ENCODE data around the gene EHMT1.
"Not testable (repeated sequence)": the region's sequence is repeated elsewhere in the genome, so short reads cannot be mapped to it uniquely, and the experiment has no call there.

The EHMT1 gene

DNA sequence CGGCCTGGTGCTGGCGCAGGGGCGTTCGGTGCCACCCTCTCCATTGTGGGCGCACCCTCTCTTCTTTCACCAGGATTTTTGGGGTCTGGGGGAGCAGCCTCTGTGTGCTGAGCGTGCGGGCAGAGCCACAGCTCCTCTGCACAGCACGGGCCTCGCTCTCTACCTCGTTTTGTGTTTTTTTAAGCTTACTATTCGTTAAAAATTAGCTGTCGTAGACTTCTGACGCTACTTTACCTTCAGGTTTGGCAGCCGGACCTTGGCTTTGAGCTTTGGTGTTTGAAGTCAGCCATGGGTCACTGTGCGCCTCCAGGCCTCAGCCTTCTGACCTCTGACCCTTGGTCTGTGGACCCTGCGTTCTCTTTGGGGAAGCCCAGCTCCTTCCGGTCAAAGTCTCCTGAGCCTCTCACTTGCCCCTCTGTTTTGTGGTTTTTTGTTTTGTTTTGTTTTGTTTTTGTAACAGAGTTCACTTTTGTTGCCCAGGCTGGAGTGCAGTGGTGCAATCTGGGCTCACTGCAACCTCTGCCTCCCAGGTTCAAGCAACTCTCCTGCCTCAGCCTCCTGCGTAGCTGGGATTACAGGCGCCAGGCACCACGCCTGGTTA, 170.6 kb downstream of the EHMT1 start:
- no peak for DNase-seq

GRCh38 chr9:137791947-137792346, 173.1 kb downstream of the EHMT1 start:
- no peak for DNase-seq

DNA sequence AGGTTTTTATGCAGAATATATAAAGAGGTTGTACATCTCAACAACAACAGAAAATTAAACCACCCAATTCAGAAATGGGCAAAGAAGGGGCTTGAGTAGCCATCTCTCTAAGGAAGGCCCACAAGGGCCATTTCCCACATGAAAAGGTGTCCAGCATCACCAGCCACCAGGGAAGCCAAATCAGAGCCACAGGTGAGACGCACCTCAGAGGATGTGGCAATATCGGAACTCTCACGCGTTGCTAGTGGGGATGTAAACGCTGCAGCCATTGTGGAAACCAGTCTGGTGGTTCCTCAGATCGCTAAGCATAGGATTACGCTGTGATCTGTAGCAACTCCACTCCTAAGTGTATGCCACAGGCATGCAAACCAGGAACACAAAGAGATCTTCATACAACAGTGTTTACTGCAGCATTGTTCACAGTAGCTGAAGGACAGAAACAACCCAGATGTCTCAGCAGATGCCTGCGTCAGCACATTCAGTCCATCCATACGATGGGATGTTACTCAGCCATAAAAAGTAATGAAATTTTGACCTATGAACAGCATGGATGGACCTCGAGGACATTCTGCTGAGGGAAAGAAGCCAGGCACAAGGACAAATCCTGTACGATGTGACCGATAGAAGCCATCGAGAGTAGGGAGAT, 174.5 kb downstream of the EHMT1 start:
- no peak for DNase-seq

DNA sequence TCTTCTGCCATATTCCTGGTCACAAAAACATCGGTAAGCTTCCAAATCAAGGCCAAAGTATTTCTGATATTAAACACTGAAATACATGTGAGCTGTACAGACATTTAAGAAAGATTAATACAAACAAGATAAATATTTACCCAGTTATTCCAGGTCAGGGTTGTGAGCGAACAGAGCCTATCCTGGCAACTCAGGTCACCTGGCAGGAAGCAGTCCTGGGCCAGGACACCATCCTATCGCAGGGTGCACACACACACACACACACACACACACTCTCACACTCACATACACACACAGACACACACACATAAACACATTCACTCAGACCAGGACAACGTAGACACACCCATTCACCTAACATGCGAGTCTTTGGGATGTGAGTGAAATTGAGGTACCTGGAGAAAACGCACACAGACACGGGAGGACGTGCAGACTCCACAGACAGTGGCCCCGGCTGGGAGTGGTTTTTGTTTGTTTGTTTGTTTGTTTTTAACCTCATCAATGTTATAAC, 176.4 kb downstream of the EHMT1 start:
- no peak for DNase-seq

DNA sequence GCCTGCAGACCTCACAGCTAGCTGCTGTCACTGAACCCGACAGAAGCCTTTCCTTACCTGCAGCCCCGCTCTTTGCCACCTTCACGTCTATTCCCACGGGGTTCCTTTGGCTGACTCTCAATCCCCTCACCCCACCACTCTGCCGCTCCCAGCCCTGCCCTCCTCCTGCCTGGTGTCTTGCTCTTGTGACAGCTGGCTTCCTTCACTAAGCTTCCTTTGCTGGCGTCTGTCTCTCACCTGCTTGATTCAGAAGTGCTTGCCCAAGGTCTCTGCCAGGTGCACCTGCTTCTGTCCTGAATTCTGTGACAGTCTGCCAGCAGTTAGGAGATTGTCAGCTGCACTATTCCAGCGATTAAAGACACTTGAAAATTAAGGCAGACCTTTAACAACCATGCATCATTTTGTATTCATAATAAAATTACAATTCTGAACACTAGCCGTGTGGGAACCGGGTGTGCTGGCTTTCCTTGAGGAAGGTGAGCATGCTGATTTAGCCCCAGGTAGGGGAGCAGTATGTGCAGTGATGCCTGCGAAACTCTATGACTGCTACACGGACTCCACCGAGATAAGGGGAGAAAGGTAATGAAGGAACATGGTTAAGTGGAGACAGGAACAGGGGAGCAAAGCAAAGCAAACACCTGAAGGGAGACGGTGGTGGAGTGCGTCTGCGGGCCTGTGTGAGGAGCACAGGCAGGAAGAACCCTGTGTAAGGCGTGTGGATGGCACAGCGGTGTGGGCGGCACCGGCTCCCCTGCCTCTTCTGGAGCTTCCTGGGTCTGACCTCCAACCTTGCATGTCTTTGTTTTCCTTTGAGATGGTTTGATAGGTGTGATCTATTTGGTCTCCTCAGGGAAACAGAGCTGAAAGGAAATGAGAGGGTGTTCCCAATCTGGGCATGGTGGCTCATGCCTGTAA, 178.7 kb downstream of the EHMT1 start:
- no peak for DNase-seq

GRCh38 chr9:137798142-137798541, 179.3 kb downstream of the EHMT1 start:
- DNase-seq: no peak

- DNase-seq: no peak
Measured at GRCh38 chr9:137798901-137799629, 180.3 kb downstream of the EHMT1 start.

GRCh38 chr9:137799630-137799983, 180.8 kb downstream of the EHMT1 start:
- no peak for DNase-seq

DNA sequence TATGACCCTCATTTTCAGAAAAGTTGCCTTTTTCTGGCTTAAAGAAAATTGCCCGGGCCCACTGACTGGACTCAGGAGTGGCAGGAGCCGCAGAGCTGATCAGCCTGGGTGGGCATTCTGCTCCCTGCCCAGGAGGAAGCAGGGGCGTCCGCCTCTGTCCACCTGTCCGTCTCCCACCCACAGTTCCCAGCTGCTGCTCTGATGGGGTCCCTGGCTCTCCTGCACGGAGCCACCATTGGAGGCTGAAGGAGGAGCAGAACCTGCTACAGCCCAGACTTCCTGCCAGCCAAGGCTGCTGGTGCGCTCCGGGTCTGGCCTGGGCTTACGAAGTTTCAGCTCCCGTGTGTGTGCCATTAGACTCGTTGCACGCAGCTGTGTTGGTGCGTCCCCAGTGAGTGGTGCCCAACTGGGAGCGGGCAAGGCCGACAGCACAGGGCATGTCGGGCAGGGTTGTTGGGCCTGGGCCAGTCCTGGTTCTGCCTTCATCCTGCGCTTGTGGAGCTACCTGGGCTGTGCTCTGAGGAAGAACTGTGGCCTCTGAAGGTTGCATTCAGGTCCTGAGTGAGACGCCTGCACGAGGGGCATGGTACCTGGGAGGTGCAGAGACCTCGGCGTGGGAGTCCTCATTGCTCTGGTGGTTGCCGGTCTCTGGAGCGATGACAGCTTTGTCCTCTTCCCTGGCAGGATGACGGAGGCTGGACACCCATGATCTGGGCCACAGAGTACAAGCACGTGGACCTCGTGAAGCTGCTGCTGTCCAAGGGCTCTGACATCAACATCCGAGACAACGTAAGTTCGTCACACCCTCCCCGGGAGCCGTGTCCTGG, 181.6 kb downstream of the EHMT1 start:
- no peak for DNase-seq

- DNase-seq: no peak
Measured at GRCh38 chr9:137801023-137801319, 182.2 kb downstream of the EHMT1 start.

DNA sequence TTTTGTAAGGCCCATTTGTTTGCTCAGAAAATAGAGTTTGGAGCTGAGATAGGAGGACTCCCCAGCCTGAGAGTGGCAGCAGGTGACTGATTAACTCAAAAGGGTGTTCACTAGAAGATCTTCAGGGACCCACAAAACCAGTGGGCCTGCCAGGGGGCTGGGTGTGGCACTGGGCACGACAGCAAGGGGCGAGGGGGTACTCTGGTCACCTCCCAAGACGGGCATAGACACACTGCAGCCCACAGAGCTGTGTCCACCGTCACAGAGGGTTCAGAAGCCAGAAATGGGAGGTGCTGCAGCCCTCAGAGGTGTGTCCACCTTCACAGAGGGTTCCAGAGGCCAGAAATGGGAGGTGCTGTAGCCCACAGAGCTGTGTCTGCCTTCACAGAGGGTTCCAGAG, 183.2 kb downstream of the EHMT1 start:
- DNase-seq: no peak

- DNase-seq: no peak
Measured at GRCh38 chr9:137802521-137803243, 183.9 kb downstream of the EHMT1 start.

DNA sequence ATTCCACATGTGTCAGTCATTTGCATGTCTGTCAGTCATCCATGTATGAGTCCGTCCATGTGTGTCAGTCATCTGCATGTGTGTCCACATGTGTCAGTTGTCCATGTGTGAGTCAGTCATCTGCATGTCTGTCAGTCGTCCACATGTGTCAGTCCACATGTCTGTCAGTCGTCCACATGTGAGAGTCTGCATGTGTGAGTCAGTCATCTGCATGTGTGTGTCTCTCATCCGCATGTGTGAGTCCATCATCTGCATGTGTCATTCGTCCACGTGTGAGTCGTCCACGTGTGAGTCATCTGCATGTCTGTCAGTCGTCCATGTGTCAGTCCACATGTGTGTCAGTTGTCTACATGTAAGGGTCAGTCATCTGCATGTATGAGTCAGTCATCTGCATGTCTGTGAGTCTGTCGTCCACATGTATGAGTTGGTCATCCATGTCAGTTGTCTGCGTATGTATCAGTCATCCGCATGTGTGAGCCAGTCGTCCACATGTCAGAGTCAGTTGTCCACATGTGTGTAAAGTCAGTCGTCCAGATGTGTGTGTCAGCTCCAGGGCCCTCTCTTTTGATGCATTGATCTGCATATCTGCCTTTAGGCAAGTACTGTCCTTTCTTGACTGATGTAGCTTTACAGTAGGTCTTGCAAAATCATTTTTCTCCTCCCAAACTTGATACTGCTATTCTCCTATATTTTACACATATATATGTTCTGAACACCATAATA, 186.3 kb downstream of the EHMT1 start:
- DNase-seq: no peak

DNA sequence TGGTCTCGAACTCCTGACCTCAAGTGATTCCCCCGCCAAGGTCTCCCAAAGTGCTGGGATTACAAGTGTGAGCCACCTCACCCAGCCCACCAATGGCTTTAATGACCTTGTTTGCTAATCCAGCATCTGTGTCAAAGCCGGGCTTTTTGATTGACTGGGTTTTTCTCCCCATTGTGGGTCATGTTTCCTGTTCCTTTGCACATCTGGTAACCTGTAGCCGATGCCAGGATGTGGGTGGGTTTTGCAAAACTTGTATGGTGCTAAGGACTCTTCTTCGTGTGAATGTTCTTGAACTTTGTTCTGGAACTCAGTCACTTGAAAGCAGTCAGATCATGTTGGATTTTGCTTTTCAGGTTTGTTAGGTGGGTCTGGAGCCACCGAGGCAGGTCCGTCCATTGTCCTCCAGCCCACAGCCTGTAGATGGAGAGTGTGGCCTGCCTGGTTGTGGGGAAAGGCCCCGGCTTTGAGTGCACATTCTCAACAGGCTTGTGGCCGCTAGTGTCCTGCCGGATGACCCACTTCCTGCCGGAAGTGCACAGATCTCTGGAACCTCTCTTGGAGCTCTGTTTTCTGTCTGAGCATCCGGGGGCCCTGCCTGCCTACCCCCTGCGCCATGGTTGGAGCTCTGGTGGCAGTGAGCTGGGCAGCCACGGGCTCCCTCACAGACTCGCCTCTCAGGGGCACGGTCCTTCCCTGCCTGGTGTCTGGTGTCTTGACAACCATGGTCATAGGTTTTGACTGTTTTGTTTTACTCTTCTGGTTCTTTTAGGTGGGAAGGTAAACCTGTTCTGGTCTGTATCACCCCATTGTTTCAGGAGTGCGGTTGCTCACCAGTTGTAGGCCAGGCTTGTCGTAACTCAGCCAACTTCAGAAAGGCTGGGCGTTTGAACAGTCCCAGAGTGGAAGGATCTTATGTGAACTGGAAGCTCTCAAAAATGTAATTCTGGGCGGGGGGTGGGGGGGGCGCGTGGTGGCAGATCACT, 189.2 kb downstream of the EHMT1 start:
- DNase-seq: no peak

DNA sequence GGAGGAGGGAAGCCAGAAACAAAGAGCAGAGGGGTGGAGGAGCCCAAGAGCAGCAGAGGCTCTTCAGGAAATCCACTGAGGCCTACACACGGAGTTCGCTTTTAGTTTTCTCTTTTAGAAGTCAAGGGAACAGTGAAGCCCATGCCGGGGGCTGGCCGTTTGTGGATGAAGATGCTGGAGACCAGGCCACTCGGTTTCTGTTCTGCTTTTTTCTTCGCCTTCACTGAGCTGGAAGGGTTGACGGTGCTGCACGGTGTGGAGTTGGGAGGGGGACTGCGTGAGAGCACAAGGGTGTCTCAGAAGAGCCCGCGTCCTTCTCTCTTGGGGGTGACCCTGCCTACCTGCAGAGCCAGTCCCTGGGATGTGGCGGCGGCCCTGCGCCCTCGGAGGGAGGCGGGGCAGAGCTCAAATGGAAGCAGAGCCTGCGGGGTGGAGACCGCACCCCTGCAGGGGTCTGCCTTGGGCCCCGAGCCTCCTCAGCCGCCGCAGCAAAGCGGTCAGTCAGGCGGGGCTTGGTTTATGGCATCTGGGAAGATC, 190.3 kb downstream of the EHMT1 start:
- DNase-seq: no peak

DNA sequence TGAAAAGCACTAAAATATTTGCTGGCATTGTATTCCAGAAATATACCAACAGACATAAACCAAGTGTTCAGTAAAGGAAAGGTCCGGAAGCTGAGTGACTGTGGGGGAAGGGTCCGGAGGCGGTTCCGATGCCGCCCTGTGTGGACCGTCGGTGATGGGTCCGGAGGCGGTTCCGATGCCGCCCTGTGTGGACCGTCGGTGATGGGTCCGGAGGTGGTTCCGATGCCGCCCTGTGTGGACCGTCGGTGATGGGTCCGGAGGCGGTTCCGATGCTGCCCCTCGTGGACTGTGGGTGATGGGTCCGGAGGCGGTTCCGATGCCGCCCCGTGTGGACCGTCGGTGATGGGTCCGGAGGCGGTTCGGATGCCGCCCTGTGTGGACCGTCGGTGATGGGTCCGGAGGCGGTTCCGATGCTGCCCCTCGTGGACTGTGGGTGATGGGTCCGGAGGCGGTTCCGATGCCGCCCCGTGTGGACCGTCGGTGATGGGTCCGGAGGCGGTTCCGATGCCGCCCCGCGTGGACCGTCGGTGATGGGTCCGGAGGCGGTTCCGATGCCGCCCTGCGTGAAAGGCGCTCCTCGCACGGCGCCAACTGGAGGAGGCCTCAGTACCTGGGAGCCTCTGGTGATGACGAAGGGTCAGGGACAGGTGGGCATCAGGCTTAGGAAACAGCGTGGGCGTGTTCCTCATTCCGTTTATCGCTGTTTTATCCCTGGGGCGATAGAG, 191.1 kb downstream of the EHMT1 start:
- DNase-seq: not testable (repeated sequence)

GRCh38 chr9:137811283-137811870, 192.6 kb downstream of the EHMT1 start:
- no peak for DNase-seq

DNA sequence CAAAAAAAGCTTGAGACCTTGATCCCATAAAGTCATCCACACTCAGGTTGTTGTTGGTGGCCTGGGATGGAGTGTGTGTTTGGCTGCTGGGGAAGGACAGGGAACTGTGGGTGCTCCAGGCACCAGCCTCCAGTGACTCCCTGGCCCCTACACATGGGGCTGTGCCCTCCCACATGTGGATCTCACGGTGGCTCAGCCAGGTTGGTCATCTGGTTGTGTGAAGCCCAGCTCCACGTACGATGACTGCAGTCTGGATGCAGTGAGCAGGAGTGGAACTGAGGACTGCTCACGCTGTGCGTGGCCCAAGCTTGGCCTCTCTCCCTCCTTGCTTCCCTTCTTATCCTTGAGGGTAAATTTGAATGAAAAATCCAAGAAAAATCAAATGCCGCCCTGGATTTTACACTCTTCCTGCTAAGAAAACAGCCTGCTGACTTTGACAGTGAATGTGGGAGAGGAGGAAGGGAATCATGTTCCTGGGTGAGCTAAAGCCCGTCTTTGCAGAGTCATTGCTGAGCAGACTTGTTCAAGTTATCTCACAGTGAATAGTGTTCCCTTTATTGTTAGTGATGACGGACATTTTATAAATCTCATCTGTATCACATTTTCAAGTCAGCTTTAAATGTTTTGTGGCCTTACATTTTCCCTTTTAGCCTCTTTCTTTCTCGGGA, 193.7 kb downstream of the EHMT1 start:
- no peak for DNase-seq
